ENCODE data around the gene NR0B1.

Gene NR0B1

GRCh38 chrX:30301963-30302362 is 7.2 kb downstream of the NR0B1 start:
- Histone ChIP-seq H3K9me3 (ENCODE audit: low read length) (no peaks in the 10 kb centered on the region), H3K27me3 (ENCODE audit: insufficient read depth, low read length) (peaks cover 3% of the 10 kb centered on the region), H3K4me1 (ENCODE audit: insufficient read depth, low read length) (no peaks in the 10 kb centered on the region), H2AFZ (ENCODE audit: low read depth, low read length) (no peak overlapping the region), H3K4me3 (ENCODE audit: low read length) (no peak overlapping the region), H3K36me3 (ENCODE audit: insufficient read depth, low read length) (no peaks in the 10 kb centered on the region)

- no peaks in the 10 kb centered on the region for H3K9me3 ChIP-seq (ENCODE audit: low read length)
- H2AFZ ChIP-seq (ENCODE audit: low read depth, low read length) = no peak overlapping the region
- no peaks in the 10 kb centered on the region for H3K4me1 ChIP-seq (ENCODE audit: insufficient read depth, low read length)
- H3K4me3 ChIP-seq (ENCODE audit: low read length) = no peak overlapping the region
- no peaks in the 10 kb centered on the region for H3K27me3 ChIP-seq (ENCODE audit: insufficient read depth, low read length)
- no peaks in the 10 kb centered on the region for H3K36me3 ChIP-seq (ENCODE audit: insufficient read depth, low read length)
Observed at GRCh38 chrX:30301208-30301607, 8.0 kb downstream of the NR0B1 start.

GRCh38 chrX:30296408-30297254 is 12.6 kb downstream of the NR0B1 start:
- Histone ChIP-seq H3K9me3 (ENCODE audit: low read length) (no peaks in the 10 kb centered on the region), H2AFZ (ENCODE audit: low read depth, low read length) (no peak overlapping the region), H3K27me3 (ENCODE audit: insufficient read depth, low read length) (no peaks in the 10 kb centered on the region), H3K4me3 (ENCODE audit: low read length) (no peak overlapping the region), H3K4me1 (ENCODE audit: insufficient read depth, low read length) (no peaks in the 10 kb centered on the region), H3K36me3 (ENCODE audit: insufficient read depth, low read length) (no peaks in the 10 kb centered on the region)

- Histone ChIP-seq H3K4me3 (ENCODE audit: low read length) (no peak overlapping the region), H3K36me3 (ENCODE audit: insufficient read depth, low read length) (no peaks in the 10 kb centered on the region), H2AFZ (ENCODE audit: low read depth, low read length) (no peak overlapping the region), H3K4me1 (ENCODE audit: insufficient read depth, low read length) (no peaks in the 10 kb centered on the region), H3K9me3 (ENCODE audit: low read length) (no peaks in the 10 kb centered on the region), H3K27me3 (ENCODE audit: insufficient read depth, low read length) (no peaks in the 10 kb centered on the region)
Observed at GRCh38 chrX:30283456-30284200, 25.6 kb downstream of the NR0B1 start.

- Histone ChIP-seq H3K4me1 (ENCODE audit: insufficient read depth, low read length) (no peaks in the 10 kb centered on the region), H3K4me3 (ENCODE audit: low read length) (no peak overlapping the region), H2AFZ (ENCODE audit: low read depth, low read length) (no peak overlapping the region), H3K27me3 (ENCODE audit: insufficient read depth, low read length) (no peaks in the 10 kb centered on the region), H3K9me3 (ENCODE audit: low read length) (no peaks in the 10 kb centered on the region), H3K36me3 (ENCODE audit: insufficient read depth, low read length) (no peaks in the 10 kb centered on the region)
Observed at GRCh38 chrX:30282527-30282926, 26.7 kb downstream of the NR0B1 start.

GRCh38 chrX:30280428-30280827 is 28.8 kb downstream of the NR0B1 start:
- no peak overlapping the region for H3K4me3 ChIP-seq (ENCODE audit: low read length)
- no peaks in the 10 kb centered on the region for H3K9me3 ChIP-seq (ENCODE audit: low read length)
- no peaks in the 10 kb centered on the region for H3K27me3 ChIP-seq (ENCODE audit: insufficient read depth, low read length)
- H3K4me1 ChIP-seq (ENCODE audit: insufficient read depth, low read length) = no peaks in the 10 kb centered on the region
- no peaks in the 10 kb centered on the region for H3K36me3 ChIP-seq (ENCODE audit: insufficient read depth, low read length)
- H2AFZ ChIP-seq (ENCODE audit: low read depth, low read length) = no peak overlapping the region

- no peaks in the 10 kb centered on the region for H3K36me3 ChIP-seq (ENCODE audit: insufficient read depth, low read length)
- H2AFZ ChIP-seq (ENCODE audit: low read depth, low read length) = no peak overlapping the region
- H3K27me3 ChIP-seq (ENCODE audit: insufficient read depth, low read length) = no peaks in the 10 kb centered on the region
- H3K9me3 ChIP-seq (ENCODE audit: low read length) = no peaks in the 10 kb centered on the region
- no peak overlapping the region for H3K4me3 ChIP-seq (ENCODE audit: low read length)
- H3K4me1 ChIP-seq (ENCODE audit: insufficient read depth, low read length) = no peaks in the 10 kb centered on the region
Observed at GRCh38 chrX:30278365-30278764, 30.8 kb downstream of the NR0B1 start.

GRCh38 chrX:30275498-30275897 is 33.7 kb downstream of the NR0B1 start:
- no peaks in the 10 kb centered on the region for H3K27me3 ChIP-seq (ENCODE audit: insufficient read depth, low read length)
- H3K36me3 ChIP-seq (ENCODE audit: insufficient read depth, low read length) = no peaks in the 10 kb centered on the region
- H3K4me3 ChIP-seq (ENCODE audit: low read length) = no peak overlapping the region
- no peaks in the 10 kb centered on the region for H3K9me3 ChIP-seq (ENCODE audit: low read length)
- H3K4me1 ChIP-seq (ENCODE audit: insufficient read depth, low read length) = no peaks in the 10 kb centered on the region
- no peak overlapping the region for H2AFZ ChIP-seq (ENCODE audit: low read depth, low read length)

- no peaks in the 10 kb centered on the region for H3K4me1 ChIP-seq (ENCODE audit: insufficient read depth, low read length)
- H3K4me3 ChIP-seq (ENCODE audit: low read length) = no peak overlapping the region
- no peaks in the 10 kb centered on the region for H3K27me3 ChIP-seq (ENCODE audit: insufficient read depth, low read length)
- H3K36me3 ChIP-seq (ENCODE audit: insufficient read depth, low read length) = no peaks in the 10 kb centered on the region
- no peak overlapping the region for H2AFZ ChIP-seq (ENCODE audit: low read depth, low read length)
- no peaks in the 10 kb centered on the region for H3K9me3 ChIP-seq (ENCODE audit: low read length)
Observed at GRCh38 chrX:30270639-30271038, 38.6 kb downstream of the NR0B1 start.

- Histone ChIP-seq H3K9me3 (ENCODE audit: low read length) (no peaks in the 10 kb centered on the region), H3K27me3 (ENCODE audit: insufficient read depth, low read length) (peaks cover 2% of the 10 kb centered on the region), H3K4me3 (ENCODE audit: low read length) (no peak overlapping the region), H3K4me1 (ENCODE audit: insufficient read depth, low read length) (no peaks in the 10 kb centered on the region), H3K36me3 (ENCODE audit: insufficient read depth, low read length) (no peaks in the 10 kb centered on the region), H2AFZ (ENCODE audit: low read depth, low read length) (no peak overlapping the region)
Observed at GRCh38 chrX:30262763-30263162, 46.4 kb downstream of the NR0B1 start.

- H3K9me3 ChIP-seq (ENCODE audit: low read length) = no peaks in the 10 kb centered on the region
- no peak overlapping the region for H2AFZ ChIP-seq (ENCODE audit: low read depth, low read length)
- H3K27me3 ChIP-seq (ENCODE audit: insufficient read depth, low read length) = peaks cover 2% of the 10 kb centered on the region
- H3K36me3 ChIP-seq (ENCODE audit: insufficient read depth, low read length) = no peaks in the 10 kb centered on the region
- no peak overlapping the region for H3K4me3 ChIP-seq (ENCODE audit: low read length)
- H3K4me1 ChIP-seq (ENCODE audit: insufficient read depth, low read length) = no peaks in the 10 kb centered on the region
Observed at GRCh38 chrX:30261012-30261411, 48.2 kb downstream of the NR0B1 start.

- Histone ChIP-seq H3K9me3 (ENCODE audit: low read length) (no peaks in the 10 kb centered on the region), H3K27me3 (ENCODE audit: insufficient read depth, low read length) (no peaks in the 10 kb centered on the region), H3K36me3 (ENCODE audit: insufficient read depth, low read length) (no peaks in the 10 kb centered on the region), H3K4me1 (ENCODE audit: insufficient read depth, low read length) (no peaks in the 10 kb centered on the region), H3K4me3 (ENCODE audit: low read length) (no peak overlapping the region), H2AFZ (ENCODE audit: low read depth, low read length) (no peak overlapping the region)
Observed at GRCh38 chrX:30259927-30260326, 49.3 kb downstream of the NR0B1 start.

All from neuron (in vitro differentiated cells).